KMS-11 (cell line): ENCODE measurements around the gene OR2AT4.

Experiments
- H2AFZ ChIP-seq: fragments of 200-600 bp; sonication (generic); 2 replicates; pipeline ENCODE4 v1.6.1; 2016; ENCODE audit warnings: antibody characterized with exemption, mixed run types, low read depth
- H3K27ac ChIP-seq: fragments of 200-600 bp; sonication (generic); 2 replicates; pipeline ENCODE4 v1.6.1; 2016; ENCODE audit warnings: mild to moderate bottlenecking, mixed run types
- H3K27me3 ChIP-seq: fragments of 200-600 bp; sonication (generic); 2 replicates; pipeline ENCODE4 v1.6.1; 2017; ENCODE audit warnings: mild to moderate bottlenecking, low read depth, mixed run types, moderate library complexity; ENCODE audit not compliant: insufficient read depth
- H3K36me3 ChIP-seq: fragments of 200-600 bp; sonication (generic); 2 replicates; pipeline ENCODE4 v1.6.1; 2017; ENCODE audit warnings: mild to moderate bottlenecking, mixed run types; ENCODE audit not compliant: insufficient read depth
- H3K4me1 ChIP-seq: fragments of 200-600 bp; sonication (generic); 2 replicates; pipeline ENCODE4 v1.6.1; 2016; ENCODE audit warnings: mild to moderate bottlenecking, low read depth, mixed run types; ENCODE audit not compliant: poor library complexity, severe bottlenecking
- H3K4me2 ChIP-seq: fragments of 200-600 bp; sonication (generic); 2 replicates; pipeline ENCODE4 v1.7.0; 2016; ENCODE audit warnings: mild to moderate bottlenecking, mixed run types
- H3K4me3 ChIP-seq: fragments of 200-600 bp; sonication (generic); IDR thresholded peaks from 2 replicates; pipeline ENCODE4 v1.6.1; 2017; ENCODE audit warnings: low read depth, low read length, mixed read lengths; ENCODE audit not compliant: insufficient read depth
- H3K79me2 ChIP-seq: fragments of 200-600 bp; sonication (generic); 2 replicates; pipeline ENCODE4 v1.6.1; 2016; ENCODE audit warnings: low read depth, mixed run types; ENCODE audit not compliant: insufficient read depth
- H3K9ac ChIP-seq: fragments of 200-600 bp; sonication (generic); 2 replicates; pipeline ENCODE4 v1.6.1; 2016; ENCODE audit warnings: mild to moderate bottlenecking, mixed run types
- H4K20me1 ChIP-seq: fragments of 200-600 bp; sonication (generic); 2 replicates; pipeline ENCODE4 v1.6.1; 2016; ENCODE audit warnings: mild to moderate bottlenecking, mixed run types; ENCODE audit not compliant: insufficient read depth
- TF ChIP-seq, protein P1 (sequence below): fragments of 200-600 bp; sonication (generic); conservative IDR thresholded peaks from 2 replicates; pipeline ENCODE4 v1.6.1; 2017; ENCODE audit warnings: low read depth, mild to moderate bottlenecking, antibody characterized with exemption, low read length, moderate library complexity, mixed read lengths

Gene OR2AT4

DNA sequence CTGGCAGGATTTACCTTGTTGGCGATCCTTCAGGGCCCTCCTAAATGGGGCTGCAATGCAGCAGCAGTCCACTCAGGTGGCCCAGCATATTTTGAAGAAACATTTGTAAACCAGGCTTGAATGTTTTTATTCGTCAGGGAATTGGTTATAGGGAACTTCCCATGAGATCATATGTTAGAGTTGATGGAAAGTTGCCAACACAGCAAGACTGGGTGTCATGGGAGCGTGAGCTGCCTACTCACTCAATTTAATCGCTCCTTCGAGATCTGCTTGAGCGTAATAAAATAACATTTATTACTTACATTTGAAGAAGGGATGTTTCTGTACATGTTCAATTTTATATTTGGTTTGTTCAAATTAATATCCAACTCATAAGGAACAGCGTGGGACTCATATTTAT, 19.4 kb downstream of the OR2AT4 start:
- no peak overlapping the region for H2AFZ ChIP-seq
- H3K79me2 ChIP-seq = no peaks in the 10 kb centered on the region
- H3K4me1 ChIP-seq = no peaks in the 10 kb centered on the region
- no peak overlapping the region for H3K4me2 ChIP-seq
- H3K9ac ChIP-seq = no peak overlapping the region
- no peaks in the 10 kb centered on the region for H4K20me1 ChIP-seq
- H3K36me3 ChIP-seq = no peaks in the 10 kb centered on the region
- no peak overlapping the region for H3K4me3 ChIP-seq
- TF ChIP-seq, protein P1, sequence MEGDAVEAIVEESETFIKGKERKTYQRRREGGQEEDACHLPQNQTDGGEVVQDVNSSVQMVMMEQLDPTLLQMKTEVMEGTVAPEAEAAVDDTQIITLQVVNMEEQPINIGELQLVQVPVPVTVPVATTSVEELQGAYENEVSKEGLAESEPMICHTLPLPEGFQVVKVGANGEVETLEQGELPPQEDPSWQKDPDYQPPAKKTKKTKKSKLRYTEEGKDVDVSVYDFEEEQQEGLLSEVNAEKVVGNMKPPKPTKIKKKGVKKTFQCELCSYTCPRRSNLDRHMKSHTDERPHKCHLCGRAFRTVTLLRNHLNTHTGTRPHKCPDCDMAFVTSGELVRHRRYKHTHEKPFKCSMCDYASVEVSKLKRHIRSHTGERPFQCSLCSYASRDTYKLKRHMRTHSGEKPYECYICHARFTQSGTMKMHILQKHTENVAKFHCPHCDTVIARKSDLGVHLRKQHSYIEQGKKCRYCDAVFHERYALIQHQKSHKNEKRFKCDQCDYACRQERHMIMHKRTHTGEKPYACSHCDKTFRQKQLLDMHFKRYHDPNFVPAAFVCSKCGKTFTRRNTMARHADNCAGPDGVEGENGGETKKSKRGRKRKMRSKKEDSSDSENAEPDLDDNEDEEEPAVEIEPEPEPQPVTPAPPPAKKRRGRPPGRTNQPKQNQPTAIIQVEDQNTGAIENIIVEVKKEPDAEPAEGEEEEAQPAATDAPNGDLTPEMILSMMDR = no peak
- H3K27ac ChIP-seq = no peak overlapping the region
- no peaks in the 10 kb centered on the region for H3K27me3 ChIP-seq

DNA sequence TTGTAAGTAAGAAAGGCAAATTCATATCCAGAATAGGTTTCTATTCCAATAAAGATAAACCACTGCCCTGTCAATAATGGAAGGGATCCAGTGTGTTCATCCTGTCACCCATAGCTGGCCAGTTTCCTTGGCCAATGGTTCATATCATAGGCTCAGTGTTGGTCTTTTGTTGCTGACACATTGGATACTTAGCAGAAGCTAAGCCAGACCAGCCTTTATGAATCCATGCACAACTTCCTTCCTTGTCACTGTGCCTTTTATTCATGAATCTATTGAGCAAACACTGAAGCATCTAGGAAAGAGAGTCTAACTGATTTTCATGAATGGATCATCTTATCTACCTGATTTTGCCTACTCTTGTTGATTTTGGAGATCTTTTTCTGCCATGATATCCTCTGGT, 20.0 kb downstream of the OR2AT4 start:
- no peak overlapping the region for H3K4me3 ChIP-seq
- H3K4me1 ChIP-seq = no peaks in the 10 kb centered on the region
- no peaks in the 10 kb centered on the region for H4K20me1 ChIP-seq
- no peaks in the 10 kb centered on the region for H3K79me2 ChIP-seq
- no peak overlapping the region for H2AFZ ChIP-seq
- TF ChIP-seq, protein P1 = no peak
- H3K4me2 ChIP-seq = no peak overlapping the region
- no peaks in the 10 kb centered on the region for H3K36me3 ChIP-seq
- H3K27ac ChIP-seq = no peak overlapping the region
- H3K27me3 ChIP-seq = no peaks in the 10 kb centered on the region
- no peak overlapping the region for H3K9ac ChIP-seq

DNA sequence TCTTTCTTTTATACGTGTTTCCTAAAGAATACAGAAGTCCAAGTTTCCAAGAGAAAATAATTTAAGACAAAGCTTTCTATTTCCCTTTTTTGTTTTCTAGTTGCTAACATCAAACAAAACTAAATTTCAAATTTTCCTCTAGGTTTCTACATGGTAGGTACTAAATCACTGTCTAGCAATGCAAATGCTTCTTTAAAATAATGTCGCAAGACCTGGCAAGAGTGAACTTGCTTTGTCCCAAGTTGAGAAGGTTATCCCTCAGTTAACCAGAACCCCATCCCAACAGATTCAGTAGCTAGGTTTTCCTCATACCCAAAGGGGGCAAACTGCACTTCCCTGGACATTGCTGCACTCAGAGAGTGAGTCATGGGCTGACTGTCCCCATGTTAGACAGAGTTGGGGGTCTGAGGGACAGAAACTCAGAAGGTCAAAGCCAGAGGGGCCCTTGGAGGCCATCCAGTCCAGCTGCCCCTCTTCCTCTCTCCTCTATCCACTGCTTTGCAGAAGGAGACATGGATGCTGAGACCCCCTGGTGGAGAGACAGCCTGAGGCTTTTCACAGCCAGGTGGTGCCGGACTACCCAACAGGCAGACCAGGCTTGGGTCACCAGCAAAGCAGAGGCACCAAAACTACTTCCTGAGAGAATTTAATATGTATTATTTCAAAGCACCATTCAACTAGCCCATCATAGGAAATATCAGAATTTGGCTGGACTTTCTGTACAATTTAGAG, 23.1 kb downstream of the OR2AT4 start:
- Histone ChIP-seq H3K4me1 (peaks cover 9% of the 10 kb centered on the region), H3K9ac (no peak overlapping the region), H3K4me3 (no peak overlapping the region), H3K27ac (no peak overlapping the region), H3K4me2 (no peak overlapping the region), H3K27me3 (no peaks in the 10 kb centered on the region), H2AFZ (no peak overlapping the region), H4K20me1 (no peaks in the 10 kb centered on the region), H3K36me3 (no peaks in the 10 kb centered on the region), H3K79me2 (no peaks in the 10 kb centered on the region)
- TF ChIP-seq, protein P1 = no peak

DNA sequence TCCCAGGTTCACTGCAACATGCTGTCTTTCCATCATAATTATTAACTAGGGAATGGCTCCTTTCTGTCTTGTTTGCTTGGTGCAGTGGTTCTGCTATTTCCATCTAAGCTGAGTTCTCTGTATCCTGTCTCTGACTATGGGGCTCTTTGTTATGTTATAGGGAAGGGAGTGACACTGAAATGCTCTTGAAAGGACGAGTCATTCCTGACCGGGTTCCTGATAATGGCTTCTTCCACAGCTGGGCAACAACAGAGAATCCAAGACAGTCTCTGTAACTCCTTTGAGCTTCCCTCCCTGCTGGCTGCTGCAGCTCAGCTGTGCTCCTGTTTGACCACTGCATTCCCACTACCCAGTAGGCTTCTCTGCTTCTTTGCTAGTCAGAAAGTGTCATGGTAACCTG, 24.1 kb downstream of the OR2AT4 start:
- Histone ChIP-seq H3K4me1 (peaks cover 9% of the 10 kb centered on the region), H3K4me2 (no peak overlapping the region), H3K36me3 (no peaks in the 10 kb centered on the region), H3K79me2 (no peaks in the 10 kb centered on the region), H3K27me3 (no peaks in the 10 kb centered on the region), H3K4me3 (no peak overlapping the region), H3K27ac (no peak overlapping the region), H4K20me1 (no peaks in the 10 kb centered on the region), H3K9ac (no peak overlapping the region), H2AFZ (no peak overlapping the region)
- TF ChIP-seq, protein P1 = no peak
